NCI-H526 (cell line): ENCODE data around the gene FATE1.
A peak's percentile ranks its signal among the peaks of the same experiment; 100 is the strongest.

ENCODE experiments used
- DNase-seq, 2 experiments: peaks; one replicate each; lab custom pipeline; 2025; lab: John Stamatoyannopoulos, UW

FATE1 gene

DNA sequence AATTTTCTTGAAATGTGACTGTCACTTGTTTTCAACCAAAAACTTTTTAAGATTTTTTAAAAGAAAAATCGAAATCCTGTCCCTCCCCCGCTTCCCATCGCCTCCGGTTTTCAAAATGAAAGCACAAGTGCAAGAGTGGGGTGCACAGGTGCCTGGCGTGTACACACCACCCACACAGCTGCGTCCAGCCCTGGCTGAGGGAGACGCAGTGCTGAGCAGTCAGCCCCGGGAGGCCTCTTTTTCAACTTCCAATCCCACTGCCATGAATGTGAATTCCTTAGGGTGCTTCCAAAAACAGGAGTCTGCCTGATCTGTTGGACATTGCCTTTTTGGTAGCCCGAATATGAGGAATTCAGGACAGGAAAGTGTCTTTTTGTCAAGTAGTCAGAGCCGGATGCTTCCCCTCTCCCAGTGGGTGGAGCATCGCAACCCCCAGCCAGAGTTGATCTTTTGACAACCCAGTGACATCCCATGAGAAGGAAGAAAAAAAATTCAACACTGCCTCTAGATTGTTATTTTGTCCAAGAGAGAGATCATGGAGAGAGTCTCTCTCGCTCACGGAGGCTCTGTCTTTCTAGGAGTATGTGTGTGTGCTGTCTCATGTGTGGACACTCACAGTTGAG is 11.7 kb upstream of the FATE1 start:
- no peak for DNase-seq

DNA sequence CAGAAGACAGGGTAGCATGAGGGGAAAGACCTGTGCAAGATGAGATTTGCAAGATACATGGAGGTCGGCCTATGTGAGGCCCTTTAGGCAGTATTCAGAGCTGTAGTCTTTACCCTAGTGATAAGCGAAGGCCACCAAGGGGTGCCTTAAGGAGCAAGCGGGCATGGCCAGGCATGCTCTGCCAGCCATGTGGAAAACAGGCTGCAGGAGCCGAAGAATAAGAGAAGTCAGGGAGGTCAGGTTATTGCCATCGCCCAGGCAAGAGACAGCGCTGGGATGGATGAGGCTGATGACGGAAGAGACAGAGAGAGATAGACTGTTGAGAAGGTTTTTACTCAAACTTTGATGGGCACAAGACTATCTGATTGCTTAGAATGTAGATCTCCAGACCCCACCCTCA is 7.0 kb upstream of the FATE1 start:
- no peak for DNase-seq

DNA sequence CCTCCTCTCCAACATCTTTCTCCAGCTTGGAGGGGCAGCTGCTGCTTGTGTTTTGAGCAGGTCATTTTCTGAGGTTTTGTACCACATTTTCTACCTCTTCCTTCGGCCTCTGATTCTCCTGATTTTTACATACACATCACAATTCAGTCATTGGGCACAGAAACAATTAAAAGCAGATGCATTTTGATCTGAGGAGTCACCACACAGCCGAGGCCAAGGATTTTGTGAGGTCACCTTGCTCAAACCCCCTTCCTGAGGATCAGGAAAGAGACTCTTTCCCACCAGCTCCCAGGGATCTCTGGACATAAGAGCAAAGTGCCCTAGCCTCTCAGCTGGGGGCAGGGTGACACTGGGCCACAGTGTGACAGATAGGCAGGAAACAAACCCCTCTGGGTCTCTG is 5.4 kb upstream of the FATE1 start:
- DNase-seq: no peak

DNA sequence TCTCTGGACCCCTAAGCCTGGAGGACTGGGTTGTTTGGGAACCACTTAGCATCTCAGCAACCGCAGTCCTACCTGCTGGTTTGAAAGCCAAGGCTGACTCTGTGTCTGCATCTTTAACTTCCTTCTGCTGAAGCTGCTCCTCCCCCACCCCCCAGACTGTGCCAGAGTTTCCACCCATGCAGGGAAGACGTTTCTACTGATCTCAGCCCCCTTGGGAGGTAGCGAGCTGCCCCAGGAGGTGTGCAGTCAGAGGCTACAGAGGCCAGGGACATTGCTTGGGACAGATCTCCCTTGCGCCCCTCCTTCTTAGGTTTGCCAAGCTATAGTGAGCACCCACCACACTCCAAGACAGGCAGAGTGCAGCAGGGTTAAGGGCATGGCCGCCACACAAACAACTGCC is 4.7 kb upstream of the FATE1 start:
- DNase-seq: no peak

DNA sequence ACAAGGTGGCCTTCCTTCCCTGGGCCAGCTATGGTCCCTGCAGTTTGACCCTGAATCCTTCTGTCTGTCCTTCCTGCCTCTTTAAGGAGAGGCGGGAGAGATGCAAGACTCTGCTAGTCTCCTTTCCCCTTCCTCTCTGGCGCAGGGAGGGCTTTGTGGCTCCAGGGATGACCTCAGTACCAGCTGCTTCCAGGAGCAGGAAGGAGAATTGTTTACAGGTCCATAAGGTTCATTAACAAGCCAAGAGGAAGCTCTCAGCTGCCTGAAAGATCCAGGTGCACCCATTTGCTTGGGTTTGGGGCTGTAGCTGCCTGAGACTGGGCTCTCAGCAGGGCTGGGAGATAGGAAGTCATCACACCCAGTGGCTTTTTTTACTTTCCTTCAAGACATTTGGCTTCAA is 4.0 kb upstream of the FATE1 start:
- DNase-seq: no peak

DNA sequence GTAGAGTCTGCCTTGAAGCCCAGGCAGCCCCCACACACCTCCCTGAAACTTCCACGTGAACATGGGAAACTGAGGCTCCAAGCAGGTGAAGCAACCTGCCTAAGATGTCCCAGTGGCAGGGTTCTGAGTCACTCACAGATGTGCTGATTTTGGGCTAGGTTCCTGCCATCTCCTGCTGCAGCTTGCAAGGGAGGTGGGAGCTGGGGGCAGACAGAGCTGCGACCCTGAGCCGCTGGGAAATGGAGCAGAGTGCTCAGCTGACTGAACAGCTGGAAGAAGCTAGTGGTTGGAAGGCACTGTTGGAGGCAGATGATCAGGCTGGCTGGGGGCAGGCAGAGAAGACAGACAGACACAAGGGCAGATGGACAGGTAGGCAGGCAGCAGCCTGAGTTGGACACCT is 3.6 kb upstream of the FATE1 start:
- no peak for DNase-seq

DNA sequence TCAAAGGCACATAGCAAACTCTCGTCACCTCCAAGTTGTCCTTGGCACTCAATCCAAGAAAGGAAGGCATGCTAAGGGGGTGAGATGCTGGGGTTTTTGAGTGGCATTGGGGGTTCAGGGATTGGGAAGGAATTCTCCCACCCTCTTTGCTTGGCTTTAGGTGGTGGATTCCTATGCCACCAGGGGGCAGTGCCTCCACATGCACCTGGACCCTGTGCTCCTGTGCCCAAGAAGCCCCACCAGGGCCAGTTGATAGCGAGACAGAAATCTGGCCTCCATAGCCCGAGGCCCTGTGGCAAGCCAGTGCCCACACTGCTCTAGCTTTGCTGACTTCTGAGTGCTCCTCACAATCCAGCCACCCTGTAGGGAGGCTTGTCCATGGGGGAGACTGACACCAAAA is 2.0 kb upstream of the FATE1 start:
- DNase-seq: peak in 1 of 2 experiments; percentile 13

DNA sequence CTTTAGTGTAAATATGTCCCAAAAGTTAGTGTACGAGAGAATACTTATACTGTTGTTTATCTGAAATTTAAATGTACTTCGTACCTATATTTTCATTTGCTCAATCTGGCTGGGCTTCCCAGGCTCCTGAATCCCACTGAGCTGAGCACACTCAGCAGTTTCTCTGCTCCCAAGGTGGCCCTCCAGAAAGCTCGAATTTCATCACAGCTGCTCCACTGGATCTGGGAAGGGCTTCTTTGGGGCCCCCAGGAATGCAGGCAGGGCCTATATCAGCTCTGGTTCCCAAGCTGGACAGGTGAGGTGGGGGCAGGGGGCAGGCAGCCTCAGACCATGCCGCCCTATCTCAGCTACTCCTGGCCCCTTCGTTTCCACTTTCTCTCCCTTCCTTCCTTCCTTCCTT is 1.5 kb upstream of the FATE1 start:
- DNase-seq: no peak

DNA sequence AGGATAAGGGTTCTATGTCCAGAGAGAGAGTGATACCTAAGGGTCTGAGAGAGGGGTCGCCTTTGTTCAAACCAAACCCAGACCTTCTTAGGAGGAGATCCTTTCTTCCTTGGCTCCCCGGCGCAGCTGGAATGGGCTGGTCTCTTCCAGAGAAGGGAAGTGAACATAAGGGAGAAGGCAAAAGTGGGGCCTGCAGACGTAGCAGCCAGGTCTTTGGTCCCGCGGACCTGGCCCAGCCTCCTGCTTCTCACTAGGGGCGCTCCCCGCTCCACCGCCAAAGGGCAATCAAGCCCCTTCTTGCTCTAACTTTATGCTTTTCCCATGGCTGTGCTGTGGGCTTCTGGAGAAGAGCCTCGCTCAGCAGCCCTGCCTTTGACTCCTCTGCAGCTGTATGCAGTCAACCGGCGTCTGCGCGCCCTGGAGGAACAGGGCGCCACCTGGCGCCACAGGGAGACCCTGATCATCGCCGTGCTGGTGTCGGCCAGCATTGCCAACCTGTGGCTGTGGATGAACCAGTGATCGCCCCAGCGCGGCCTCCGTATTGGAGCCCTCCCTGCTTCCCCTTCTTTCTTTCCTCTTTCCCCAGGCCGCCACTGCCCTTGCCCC is 6.5 kb downstream of the FATE1 start:
- DNase-seq: peak in 1 of 2 experiments; percentile 53

DNA sequence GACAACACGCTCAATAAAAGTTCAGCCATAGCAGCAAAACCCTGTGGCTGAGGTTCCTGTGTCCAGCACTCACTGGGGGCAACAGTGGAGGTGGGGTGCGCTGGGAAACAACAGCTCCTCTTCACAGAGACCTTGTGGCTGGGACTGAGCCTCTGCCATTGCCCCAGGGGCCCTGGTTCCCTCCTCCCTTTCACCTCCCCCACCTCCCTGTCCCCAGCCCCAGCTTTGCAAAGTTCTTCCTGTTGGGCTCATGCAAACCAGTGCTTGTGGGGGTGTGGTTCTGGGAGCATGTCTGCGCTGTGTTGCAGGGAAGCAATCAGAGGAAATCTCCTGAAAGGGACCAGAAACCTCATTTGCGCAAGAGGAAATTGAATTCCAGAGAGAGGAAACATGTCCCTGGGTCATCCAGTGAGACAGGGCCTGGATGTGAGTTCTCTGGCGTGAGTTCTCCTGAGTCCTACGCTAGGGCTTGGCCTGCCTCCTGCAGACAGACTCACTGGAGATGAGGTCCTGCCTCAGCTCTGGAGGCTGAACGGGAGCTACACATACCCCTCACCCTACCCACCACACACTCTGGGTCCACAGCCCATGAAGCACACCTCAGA is 7.4 kb downstream of the FATE1 start:
- DNase-seq: no peak

DNA sequence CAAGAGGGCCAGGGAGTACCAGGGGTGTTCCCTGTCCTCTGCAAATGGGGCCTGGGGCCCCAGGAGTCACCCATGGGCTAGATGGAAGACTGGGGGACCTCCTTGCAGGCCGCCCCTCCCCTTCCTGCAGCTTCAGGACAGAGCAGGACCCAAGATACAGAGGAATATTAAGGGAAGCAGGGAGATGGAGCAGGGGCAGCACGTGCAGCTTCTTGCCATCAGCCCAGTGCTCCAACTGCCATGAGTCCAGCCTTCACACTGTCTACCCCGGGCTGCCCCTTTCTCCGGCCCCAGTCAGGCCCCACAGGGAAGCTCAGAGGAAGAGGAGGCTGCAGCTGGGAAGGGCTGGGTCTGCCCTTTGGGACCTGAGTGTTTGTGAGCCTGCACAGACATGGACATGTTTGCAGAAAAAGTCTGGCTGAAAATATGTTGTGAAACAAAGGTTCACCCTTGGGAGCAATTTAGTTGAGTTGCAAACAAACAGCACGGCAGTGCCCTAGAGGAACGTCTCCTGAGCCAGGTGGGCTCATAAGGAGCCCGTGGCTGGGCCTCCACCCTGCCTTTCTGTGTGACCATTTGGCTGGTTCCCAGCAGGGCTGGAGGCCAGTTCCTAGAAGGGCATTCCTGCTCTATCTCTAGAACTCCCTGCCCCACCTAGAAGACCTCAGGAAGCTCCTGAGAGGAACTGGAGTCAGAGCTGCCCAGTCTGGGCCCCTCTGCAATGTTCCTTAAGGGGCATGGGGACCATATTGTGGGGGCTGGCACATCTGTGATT is 8.9 kb downstream of the FATE1 start:
- no peak for DNase-seq

DNA sequence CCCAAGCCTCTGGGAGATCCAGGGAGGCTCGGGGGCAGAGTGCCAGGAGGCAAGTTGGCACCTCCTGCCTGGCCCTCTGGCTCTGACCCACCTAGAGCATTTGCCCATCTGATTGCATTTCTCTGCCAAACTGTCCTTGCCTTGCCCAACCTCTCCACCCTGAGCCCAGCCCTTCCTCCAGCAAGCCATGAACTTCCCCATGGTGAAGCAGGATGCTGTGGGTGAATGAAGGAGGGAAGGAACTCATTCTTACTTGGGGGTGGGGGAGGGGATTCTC is 9.4 kb downstream of the FATE1 start:
- DNase-seq: no peak

DNA sequence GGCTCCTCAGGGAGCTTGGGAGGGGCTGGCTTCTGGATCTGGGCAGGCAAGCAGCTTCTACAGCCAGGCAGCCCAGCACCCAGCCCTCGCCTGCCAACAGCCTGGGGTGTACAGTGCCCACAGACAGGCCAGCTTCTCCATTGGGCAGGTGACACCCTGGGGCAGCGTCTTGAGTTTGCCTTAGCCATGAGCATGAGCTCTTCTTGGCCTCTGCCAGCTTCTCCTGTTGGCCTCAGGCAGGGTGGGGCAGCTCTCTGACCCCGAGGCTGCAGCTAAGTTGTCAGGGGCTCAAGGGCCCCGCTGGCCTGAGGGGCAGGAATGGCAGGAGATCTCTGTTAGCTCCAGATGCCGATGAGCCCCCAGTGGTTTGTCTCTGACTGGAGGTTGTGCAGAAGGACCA is 10.9 kb downstream of the FATE1 start:
- DNase-seq: no peak

DNA sequence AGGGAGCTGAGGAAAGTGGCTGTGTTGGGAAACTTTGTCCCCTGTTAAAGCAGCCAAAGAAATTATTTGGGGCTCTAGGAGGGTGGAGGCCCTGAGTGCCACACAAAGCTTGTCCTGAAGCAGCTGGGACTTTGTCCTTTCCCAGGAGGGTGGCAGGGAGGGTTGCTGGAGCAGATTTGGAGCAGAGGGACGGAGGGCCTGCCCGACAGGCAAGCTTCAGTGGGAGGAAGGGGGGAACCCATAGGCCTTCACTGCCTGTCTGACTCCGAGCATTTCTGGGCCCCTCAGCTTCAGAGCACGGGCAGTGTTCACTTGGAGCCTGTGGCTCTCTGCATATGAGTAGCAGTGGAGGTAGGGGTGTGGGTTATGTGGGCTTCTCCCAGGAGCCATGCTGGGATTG is 11.5 kb downstream of the FATE1 start:
- no peak for DNase-seq

DNA sequence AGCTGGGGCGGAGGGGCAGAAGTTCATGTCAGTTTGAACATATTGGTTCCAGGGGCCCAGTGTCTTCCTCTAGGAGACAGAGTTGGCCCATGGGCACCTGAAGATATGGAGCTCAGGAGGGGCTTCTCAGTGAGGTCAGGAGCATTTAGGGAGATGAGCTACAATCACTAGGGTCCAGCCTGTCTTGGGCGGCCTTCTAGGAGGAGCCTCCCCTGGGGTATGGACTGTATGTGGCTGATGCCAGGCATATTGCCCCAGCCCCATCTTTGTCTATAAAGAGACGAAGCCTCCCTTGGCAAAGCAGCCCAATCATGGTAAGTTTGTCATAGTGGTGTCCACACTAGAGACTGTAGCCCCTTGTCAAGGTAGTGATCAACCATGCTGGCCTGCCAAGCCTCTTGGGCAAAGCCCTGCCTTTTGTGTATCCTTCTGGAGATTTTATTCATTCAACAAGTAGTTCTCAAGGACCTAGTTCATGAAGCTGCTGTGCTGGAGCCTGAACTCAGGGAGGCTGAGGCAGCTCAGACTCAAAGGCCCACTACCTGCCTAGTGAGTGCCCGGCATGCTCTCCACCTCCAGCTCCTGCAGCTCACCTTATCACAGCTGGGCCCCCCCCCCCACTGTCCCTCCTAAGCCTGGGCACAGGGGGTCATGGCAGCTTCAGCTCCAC is 13.4 kb downstream of the FATE1 start:
- no peak for DNase-seq

DNA sequence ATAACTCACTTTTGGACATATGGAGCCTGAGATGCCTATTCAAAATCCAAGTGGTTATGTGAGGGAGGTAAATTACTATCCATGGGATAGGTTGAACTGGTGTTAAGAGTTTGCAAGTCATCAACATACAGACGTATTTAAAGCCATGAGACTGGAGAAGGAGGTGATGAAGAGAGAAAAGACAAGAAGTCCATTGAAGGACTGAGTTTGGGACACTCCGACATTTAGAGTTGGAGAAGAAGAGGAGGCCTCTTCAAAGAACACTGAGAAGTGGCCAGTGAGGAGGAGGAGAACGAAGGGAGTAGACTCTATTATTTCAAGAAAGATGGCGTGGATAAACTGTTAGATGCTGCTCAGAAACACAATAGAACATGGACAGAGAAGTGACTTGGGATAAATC is 18.6 kb downstream of the FATE1 start, which contains the start of gene CNGA2:
TSS of gene CNGA2 (plus strand) at position 301 of the 400 bp plus-strand sequence. CDS start 3,738 bp downstream, outside the sequence.
- no peak for DNase-seq

DNA sequence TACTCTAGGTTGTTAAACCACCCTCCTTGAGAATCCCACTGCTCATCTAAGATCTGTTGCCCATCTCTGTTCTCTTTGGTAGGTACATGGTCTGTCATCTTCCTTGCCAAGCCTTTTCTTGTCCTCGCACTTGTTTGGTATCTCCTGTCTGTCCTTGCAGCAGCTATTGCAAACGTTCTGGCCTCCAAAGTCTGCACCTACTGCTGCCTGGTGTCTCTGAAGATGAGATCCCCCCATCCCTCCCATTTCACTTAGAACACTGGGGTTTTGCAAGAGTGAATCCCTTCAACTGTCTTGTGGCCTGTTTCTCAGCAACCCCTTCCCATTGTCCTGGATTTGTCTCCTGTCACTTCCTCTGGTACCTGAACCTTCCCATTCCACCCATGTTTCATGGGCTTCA is 19.4 kb downstream of the FATE1 start:
- DNase-seq: no peak

DNA sequence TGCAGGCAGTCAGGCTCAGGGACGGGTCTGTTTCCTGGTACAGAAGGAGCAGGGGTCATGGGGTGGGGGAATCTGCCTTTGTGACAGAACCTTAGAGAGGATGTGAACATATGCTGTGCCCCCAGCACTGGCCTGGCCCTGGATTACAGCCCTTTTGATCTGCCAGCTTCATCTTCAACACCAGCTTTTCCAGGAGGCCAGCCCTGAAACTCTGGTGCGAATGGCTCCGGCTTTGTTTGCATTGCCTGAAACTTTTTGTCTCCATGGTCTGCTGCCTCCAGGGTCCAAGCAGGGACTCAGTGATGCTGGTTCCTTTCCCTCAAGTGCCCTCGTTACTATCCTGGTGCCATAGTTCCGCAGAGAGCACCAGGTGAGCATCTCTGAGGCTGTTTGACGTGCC is 20.9 kb downstream of the FATE1 start:
- no peak for DNase-seq

DNA sequence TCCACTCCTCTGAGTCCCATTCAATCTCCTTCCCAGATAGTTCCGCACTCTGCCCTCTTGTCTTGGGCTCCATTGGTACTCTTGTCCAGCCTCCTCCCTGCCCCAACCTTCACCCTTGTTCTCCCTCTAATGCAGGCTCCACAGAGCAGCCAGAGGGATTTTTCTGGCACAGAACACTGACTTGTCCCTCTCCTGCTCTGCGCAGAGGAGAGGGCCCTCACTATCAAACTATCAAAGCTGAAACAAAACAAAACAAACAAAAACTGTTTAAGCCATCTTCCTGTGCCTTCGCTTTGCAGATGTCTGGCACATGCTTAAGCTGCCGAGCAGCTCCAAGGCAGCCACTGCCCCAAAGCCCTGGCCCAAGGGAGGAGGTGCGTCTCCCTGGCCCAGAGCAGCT is 21.7 kb downstream of the FATE1 start:
- DNase-seq: no peak

DNA sequence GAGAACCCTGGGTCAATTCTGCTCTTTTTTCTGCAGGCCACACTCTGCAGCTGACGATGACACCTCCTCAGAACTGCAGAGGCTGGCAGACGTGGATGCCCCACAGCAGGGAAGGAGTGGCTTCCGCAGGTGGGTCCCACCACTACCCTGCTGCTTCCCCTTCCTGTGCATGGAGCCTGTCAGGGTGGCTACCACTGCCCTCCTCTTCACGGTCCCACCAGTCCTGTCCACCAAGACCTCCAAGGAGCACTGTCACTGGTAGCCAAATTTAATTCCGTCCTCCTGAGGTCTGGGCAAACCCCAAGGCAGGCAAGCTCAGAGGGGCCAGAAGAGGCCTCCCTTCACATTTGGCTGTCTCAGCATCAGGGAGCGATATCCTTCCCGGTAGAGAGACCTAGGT is 22.9 kb downstream of the FATE1 start:
- no peak for DNase-seq

DNA sequence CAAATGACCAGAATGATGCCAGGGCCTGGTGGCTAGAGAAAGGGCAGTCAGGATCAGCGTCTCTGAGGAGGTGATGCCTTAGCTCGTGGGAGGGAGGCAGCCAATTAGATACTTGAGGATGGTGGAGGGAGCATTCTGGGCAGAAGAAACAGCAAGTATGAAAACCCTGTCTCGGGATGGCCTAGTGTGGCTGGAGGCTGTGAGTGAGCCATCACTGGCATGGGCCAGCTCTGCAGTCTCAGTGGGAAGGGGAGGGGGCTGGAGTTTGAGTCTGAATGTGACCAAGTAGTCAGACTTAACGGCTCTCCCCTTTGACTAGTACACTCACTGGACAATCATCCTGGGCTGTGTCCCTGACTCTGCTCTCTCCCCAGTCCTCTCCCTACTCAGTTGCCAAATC is 25.8 kb downstream of the FATE1 start:
- no peak for DNase-seq

DNA sequence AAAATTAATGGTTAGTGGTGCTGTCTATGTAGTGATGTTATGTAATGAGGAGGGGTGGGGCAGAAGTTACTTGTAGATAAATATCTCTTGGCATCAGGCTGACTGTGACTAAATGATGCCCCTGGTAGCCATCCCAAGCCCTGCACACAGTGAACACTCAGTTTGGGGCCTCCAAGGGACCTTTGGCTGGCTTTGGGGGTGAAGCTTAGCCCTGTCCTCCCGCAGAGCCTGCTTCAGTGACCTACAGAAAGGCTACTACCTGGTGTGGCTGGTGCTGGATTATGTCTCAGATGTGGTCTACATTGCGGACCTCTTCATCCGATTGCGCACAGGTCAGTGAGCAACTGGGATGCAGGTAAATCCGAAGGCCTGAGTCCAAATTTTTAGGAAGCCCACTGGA is 26.5 kb downstream of the FATE1 start:
- no peak for DNase-seq
